Activated naive CD4-positive, alpha-beta T cell treated with anti-CD3 and anti-CD28 coated beads, Interleukin-2, amount 50 U/mL, for 72 hours (primary cell): ENCODE measurements around the gene MRC2. TPM values are rescaled to one million over a fixed set of nuclear protein-coding genes. Genes with fewer than 3 reads are reported as not detected.

ENCODE experiments used
- ATAC-seq, 2 donors: fragments of 150-1000 bp; cut with Tn5 transposase; 2 replicates each; pipeline ENCODE4 v1.10.0; 2021; ENCODE audit warnings: mild to moderate bottlenecking in 2 of 2, moderate library complexity in 2 of 2
- DNase-seq, 2 donors: peaks; one replicate each; pipeline ENCODE4 v3.0.0; 2021 to 2022; ENCODE audit warnings: low spot score in 2 of 2
- H3K27ac Mint-ChIP-seq, 2 donors: one replicate each; pipeline ENCODE4 v1.8.0; 2022; ENCODE audit warnings: mild to moderate bottlenecking in 2 of 2, mixed read lengths in 2 of 2
- H3K36me3 Mint-ChIP-seq, 2 donors: one replicate each; pipeline ENCODE4 v1.8.0; 2022; ENCODE audit warnings: mixed read lengths in 2 of 2
- H3K9me3 Mint-ChIP-seq, 2 donors: one replicate each; pipeline ENCODE4 v1.8.0; 2022; ENCODE audit warnings: mixed read lengths in 2 of 2
- total RNA-seq, 2 donors: library from RNA; stranded (reverse); gene quantifications; one replicate each; pipeline ENCODE4 v1.2.3, GENCODE V29; 2022

MRC2 gene
- total RNA-seq, 2 donors from 2014 or later: 8.1 to 12.4 TPM

GRCh38 chr17:62648956-62649294, 21.5 kb downstream of the MRC2 start:
- DNase-seq: no peak
- no peak overlapping the region for H3K27ac Mint-ChIP-seq
- no peaks in the 10 kb centered on the region for H3K9me3 Mint-ChIP-seq
- no peaks in the 10 kb centered on the region for H3K36me3 Mint-ChIP-seq
- ATAC-seq: no peak

- ATAC-seq: no peak
- no peak for DNase-seq
- no peaks in the 10 kb centered on the region for H3K36me3 Mint-ChIP-seq
- no peak overlapping the region for H3K27ac Mint-ChIP-seq
- no peaks in the 10 kb centered on the region for H3K9me3 Mint-ChIP-seq
These were observed 22.1 kb downstream of the MRC2 start for GRCh38 chr17:62649570-62649969.

- DNase-seq (no peak), ATAC-seq (no peak)
- H3K27ac Mint-ChIP-seq: no peak overlapping the region
- H3K36me3 Mint-ChIP-seq: no peaks in the 10 kb centered on the region
- no peaks in the 10 kb centered on the region for H3K9me3 Mint-ChIP-seq
These were observed 23.1 kb downstream of the MRC2 start for GRCh38 chr17:62650587-62650986.

GRCh38 chr17:62652251-62653001, 25.0 kb downstream of the MRC2 start:
- no peaks in the 10 kb centered on the region for H3K36me3 Mint-ChIP-seq
- ATAC-seq: peak in 1 of 2 donors; percentile 4
- peak in 1 of 2 donors; percentile 81 for DNase-seq
- no peaks in the 10 kb centered on the region for H3K9me3 Mint-ChIP-seq
- H3K27ac Mint-ChIP-seq: peak overlapping the region; percentile 44 to 93

GRCh38 chr17:62653002-62653825, 25.7 kb downstream of the MRC2 start:
- H3K27ac Mint-ChIP-seq: peak overlapping the region; percentile 44 to 93
- no peaks in the 10 kb centered on the region for H3K36me3 Mint-ChIP-seq
- H3K9me3 Mint-ChIP-seq: no peaks in the 10 kb centered on the region
- ATAC-seq (peak; percentile 94 to 95), DNase-seq (peak; percentile 90 to 98)

- H3K36me3 Mint-ChIP-seq: no peaks in the 10 kb centered on the region
- peak in 1 of 2 donors; percentile 3 for ATAC-seq
- H3K27ac Mint-ChIP-seq: peak overlapping the region in 1 of 2 donors; percentile 93
These were observed 26.6 kb downstream of the MRC2 start for GRCh38 chr17:62653826-62654761.

GRCh38 chr17:62655656-62656055, 28.2 kb downstream of the MRC2 start:
- H3K36me3 Mint-ChIP-seq: peaks cover 2 to 3% of the 10 kb centered on the region in 2 donors
- DNase-seq (no peak), ATAC-seq (no peak)
- H3K27ac Mint-ChIP-seq: no peak overlapping the region
- H3K9me3 Mint-ChIP-seq: peaks cover 1 to 7% of the 10 kb centered on the region in 2 donors

More at GRCh38 chr17:62653826-62654761, 26.6 kb downstream of the MRC2 start:
- H3K9me3 Mint-ChIP-seq: no peaks in the 10 kb centered on the region
- no peak for DNase-seq

GRCh38 chr17:62656446-62656845, 29.0 kb downstream of the MRC2 start:
- no peak overlapping the region for H3K27ac Mint-ChIP-seq
- DNase-seq (no peak), ATAC-seq (no peak)
- H3K9me3 Mint-ChIP-seq: peaks cover 5 to 15% of the 10 kb centered on the region in 2 donors
- peaks cover 5 to 11% of the 10 kb centered on the region in 2 donors for H3K36me3 Mint-ChIP-seq

- DNase-seq: no peak
- Mint-ChIP-seq H3K36me3 (peaks cover 5 to 14% of the 10 kb centered on the region in 2 donors), H3K9me3 (peaks cover 5 to 16% of the 10 kb centered on the region in 2 donors), H3K27ac (no peak overlapping the region)
- ATAC-seq: no peak
These were observed 29.7 kb downstream of the MRC2 start for GRCh38 chr17:62657145-62657665.

- Mint-ChIP-seq H3K27ac (no peak overlapping the region), H3K9me3 (peaks cover 5 to 16% of the 10 kb centered on the region in 2 donors)
These were observed 30.2 kb downstream of the MRC2 start for GRCh38 chr17:62657690-62658089.

GRCh38 chr17:62658136-62658920, 30.9 kb downstream of the MRC2 start:
- H3K9me3 Mint-ChIP-seq: peaks cover 5 to 16% of the 10 kb centered on the region in 2 donors
- DNase-seq (no peak), ATAC-seq (no peak)
- H3K36me3 Mint-ChIP-seq: peaks cover 5 to 14% of the 10 kb centered on the region in 2 donors
- no peak overlapping the region for H3K27ac Mint-ChIP-seq

More at GRCh38 chr17:62657690-62658089, 30.2 kb downstream of the MRC2 start:
- peaks cover 5 to 14% of the 10 kb centered on the region in 2 donors for H3K36me3 Mint-ChIP-seq
- DNase-seq: no peak
- no peak for ATAC-seq

- Mint-ChIP-seq H3K36me3 (peaks cover 5 to 14% of the 10 kb centered on the region in 2 donors), H3K27ac (no peak overlapping the region), H3K9me3 (peaks cover 5 to 16% of the 10 kb centered on the region in 2 donors)
- DNase-seq (no peak), ATAC-seq (no peak)
These were observed 33.2 kb downstream of the MRC2 start for GRCh38 chr17:62660629-62661118.

GRCh38 chr17:62661337-62661736, 33.9 kb downstream of the MRC2 start:
- ATAC-seq (no peak), DNase-seq (no peak)
- no peak overlapping the region for H3K27ac Mint-ChIP-seq
- H3K9me3 Mint-ChIP-seq: peaks cover 5 to 16% of the 10 kb centered on the region in 2 donors
- peaks cover 5 to 14% of the 10 kb centered on the region in 2 donors for H3K36me3 Mint-ChIP-seq

GRCh38 chr17:62662855-62663254, 35.4 kb downstream of the MRC2 start:
- H3K9me3 Mint-ChIP-seq: peaks cover 5 to 16% of the 10 kb centered on the region in 2 donors
- ATAC-seq: no peak
- H3K36me3 Mint-ChIP-seq: peaks cover 5 to 14% of the 10 kb centered on the region in 2 donors

GRCh38 chr17:62663304-62663703, 35.8 kb downstream of the MRC2 start:
- DNase-seq (no peak), ATAC-seq (no peak)
- H3K9me3 Mint-ChIP-seq: peaks cover 5 to 16% of the 10 kb centered on the region in 2 donors
- H3K36me3 Mint-ChIP-seq: peaks cover 5 to 14% of the 10 kb centered on the region in 2 donors
- H3K27ac Mint-ChIP-seq: no peak overlapping the region

More at GRCh38 chr17:62662855-62663254, 35.4 kb downstream of the MRC2 start:
- no peak for DNase-seq
- H3K27ac Mint-ChIP-seq: no peak overlapping the region
